Colon (tissue), 2 donors: ENCODE measurements around the gene MKRN2OS.

Experiments
- FAIRE-seq: peaks from 2 replicates; lab custom pipeline; 2012; peaks lifted over from hg19 to GRCh38; lab: Jason Lieb, UNC
- donor health status: control.
- donor health status: control.

MKRN2OS gene

DNA sequence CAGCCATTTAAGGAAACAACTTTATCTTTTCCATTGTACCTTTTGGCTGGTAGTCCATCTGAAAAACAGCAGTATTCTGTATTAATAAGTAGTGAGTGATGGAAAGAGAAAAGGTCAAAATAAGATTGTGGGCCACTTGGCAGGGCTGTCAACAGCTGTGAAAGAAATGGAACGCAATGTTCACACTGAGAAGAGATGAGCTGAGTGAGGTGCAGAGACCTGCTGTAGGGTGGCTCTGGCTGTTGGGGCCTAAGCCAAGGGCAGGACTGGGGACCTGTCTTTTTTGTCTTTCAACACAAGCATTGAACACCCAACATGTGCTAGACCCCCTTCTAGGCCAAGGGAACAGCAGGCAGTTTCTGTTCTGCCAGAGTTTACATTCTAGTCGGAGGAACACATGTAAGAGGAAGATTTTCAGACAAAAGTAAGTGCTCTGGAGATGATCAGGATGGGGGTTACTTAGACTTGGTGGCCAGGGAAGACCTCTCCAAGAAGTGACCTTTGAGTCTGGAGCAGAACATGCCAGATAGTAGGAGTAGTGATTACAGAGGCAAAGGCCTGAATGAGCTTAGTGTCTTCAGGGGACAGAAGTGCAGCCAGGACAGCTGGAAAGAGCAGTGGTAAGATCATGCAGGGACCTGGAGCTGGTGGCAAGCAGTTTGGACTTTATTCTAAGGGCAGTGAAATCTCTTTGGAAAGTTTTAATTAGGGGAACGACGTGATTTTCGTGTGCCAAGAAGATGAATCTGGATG lies 31.4 kb downstream of the MKRN2OS start:
- no peak for FAIRE-seq

DNA sequence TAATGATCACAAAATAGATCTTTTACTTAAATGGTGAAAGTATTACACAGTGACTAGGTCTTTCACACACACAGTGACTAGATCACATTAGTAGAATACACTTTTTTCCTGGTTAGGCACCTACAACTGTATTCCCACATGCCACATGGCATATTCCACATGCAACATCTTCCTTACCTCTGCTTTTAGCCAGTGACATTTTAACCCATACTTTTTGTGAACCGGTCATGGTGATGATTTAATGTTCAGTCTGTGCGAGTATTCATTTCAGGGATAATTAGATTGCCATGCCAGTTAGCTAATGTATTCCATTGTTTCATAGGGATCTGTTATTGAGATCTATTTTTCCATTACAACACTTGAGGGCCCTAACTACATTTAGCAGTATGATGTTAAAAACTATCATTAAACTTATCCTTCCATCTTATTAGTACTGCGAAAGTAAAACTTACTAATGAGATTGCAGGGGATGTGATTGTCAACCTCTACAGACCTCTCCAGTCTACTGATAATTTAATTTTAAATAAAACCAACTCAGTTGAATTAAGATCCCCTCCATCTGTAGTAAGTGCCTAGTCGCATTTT lies 32.7 kb downstream of the MKRN2OS start:
- FAIRE-seq, result no peak

- FAIRE-seq, result no peak
Measured at GRCh38 chr3:12509466-12509865, 35.8 kb downstream of the MKRN2OS start.

- FAIRE-seq, result no peak
Measured at GRCh38 chr3:12508291-12508700, 37.0 kb downstream of the MKRN2OS start.

- FAIRE-seq, result no peak
Measured at GRCh38 chr3:12507591-12508281, 37.6 kb downstream of the MKRN2OS start.

GRCh38 chr3:12506201-12506709 lies 39.0 kb downstream of the MKRN2OS start:
- no peak for FAIRE-seq

DNA sequence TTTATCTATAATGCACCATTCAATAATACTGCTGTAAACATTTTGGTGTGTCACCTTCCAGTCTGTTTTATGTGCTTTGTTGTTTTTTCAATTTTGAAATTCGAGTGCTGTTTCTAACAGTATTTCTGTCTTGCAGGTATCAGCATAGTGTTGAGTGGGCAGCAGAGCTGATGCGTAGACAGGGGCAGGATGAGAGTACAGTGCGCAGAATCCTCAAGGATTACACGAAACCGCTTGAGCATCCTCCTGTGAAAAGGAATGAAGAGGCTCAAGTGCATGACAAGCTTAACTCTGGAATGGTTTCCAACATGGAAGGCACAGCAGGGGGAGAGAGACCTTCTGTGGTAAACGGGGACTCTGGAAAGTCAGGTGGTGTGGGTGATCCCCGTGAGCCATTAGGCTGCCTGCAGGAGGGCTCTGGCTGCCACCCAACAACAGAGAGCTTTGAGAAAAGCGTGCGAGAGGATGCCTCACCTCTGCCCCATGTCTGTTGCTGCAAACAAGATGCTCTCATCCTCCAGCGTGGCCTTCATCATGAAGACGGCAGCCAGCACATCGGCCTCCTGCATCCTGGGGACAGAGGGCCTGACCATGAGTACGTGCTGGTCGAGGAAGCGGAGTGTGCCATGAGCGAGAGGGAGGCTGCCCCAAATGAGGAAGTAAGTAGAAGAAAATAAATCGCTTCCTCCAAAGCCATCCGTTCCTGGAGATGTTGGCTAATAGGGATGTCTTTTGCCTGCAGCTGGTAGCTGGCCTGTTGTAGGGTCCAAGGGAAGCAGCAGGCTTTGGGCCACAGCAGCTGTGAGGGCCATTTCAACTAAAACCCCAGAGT lies 42.0 kb downstream of the MKRN2OS start:
- FAIRE-seq, result no peak

DNA sequence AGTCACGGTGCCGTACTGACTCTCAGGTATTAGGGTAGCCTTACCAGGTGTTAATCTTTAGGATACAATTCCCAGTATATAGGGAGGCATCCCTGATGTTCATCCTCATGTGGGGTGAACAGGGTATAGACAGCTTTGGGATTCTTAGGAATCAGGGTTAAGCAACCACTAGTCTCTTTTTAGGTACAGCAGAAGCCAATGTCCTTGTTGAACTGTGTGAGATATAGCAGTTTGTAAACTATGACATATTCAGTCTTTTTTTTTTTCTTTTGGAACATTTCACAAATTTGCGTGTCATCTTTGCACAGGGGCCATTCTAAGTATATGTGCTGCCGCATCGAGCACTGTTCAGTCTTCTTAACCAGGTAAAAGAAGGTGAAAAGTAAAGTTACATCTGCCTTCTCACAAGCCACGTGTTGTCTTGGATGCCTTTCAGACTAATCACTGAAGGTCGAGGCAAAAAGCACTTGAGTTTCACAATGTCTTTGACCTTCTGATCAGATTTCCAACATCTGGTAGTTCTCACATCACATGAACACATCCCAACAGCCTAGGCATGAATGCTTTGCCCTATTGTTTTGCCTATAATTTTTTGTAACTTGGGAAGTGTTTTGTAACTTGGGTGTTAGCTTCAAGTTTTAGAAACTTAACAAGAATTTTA lies 43.8 kb downstream of the MKRN2OS start:
- no peak for FAIRE-seq

GRCh38 chr3:12499474-12499873 lies 45.8 kb downstream of the MKRN2OS start:
- FAIRE-seq, result no peak

- FAIRE-seq, result no peak
Measured at GRCh38 chr3:12496453-12496761, 48.9 kb downstream of the MKRN2OS start.

DNA sequence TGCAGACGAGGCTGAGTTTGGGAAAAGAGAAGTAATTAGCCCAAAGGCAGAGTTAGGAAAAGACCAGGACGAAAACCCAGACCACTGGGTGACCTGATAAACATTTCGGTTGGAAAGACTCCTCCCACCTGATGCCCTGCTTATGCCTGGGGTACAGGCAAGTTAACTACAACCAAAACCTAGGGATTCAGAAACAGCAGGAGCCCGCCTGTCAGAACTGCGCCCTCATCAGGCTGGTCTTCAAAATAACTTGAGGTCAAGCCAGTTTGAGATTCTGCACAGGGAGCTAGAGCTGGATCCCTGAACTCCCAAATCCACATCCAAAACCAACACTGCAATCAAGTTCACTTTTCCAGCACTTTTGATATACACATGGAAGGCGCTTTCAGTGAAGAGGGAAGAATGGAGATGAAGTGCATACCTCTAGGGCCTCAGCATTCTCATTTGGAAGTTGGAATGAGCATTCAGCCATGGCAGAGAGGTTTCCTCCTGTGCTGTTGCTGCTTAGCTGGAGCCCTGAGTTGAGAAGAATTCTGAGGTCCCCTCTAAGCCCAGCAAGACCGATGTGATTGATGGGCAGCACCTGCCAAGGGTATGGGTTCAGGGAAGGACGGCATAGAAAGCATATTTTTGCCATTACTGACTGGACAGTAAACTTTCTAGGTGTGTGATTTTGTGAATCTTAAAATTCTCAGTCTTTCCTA lies 49.4 kb downstream of the MKRN2OS start:
- no peak for FAIRE-seq

GRCh38 chr3:12490547-12490946 lies 54.8 kb downstream of the MKRN2OS start:
- FAIRE-seq, result no peak

- no peak for FAIRE-seq
Measured at GRCh38 chr3:12489832-12490231, 55.5 kb downstream of the MKRN2OS start.
